MM.1S (cell line): Measurements from ENCODE around the gene GP1BA.
"Not testable (repeated sequence)": the region's sequence is repeated elsewhere in the genome, so short reads cannot be mapped to it uniquely, and the experiment has no call there.

Experiments
- DNase-seq: peaks from one replicate; pipeline ENCODE4 v3.0.0-alpha.2; 2015
- H2AFZ ChIP-seq: fragments of 300-600 bp; sonication (generic); 2 replicates; pipeline ENCODE4 v1.6.0; 2016; ENCODE audit warnings: antibody characterized with exemption, low read length
- H3F3A ChIP-seq: fragments of 300-600 bp; sonication (generic); 2 replicates; pipeline ENCODE4 v1.6.1; 2016; ENCODE audit warnings: mild to moderate bottlenecking, antibody characterized with exemption, low read length, moderate library complexity, mixed read lengths; ENCODE audit not compliant: insufficient read depth
- H3K27ac ChIP-seq: fragments of 300-600 bp; sonication (generic); 2 replicates; pipeline ENCODE4 v1.5.1; 2016; ENCODE audit warnings: mild to moderate bottlenecking, low read length
- H3K27me3 ChIP-seq: fragments of 300-600 bp; sonication (generic); replicated peaks from 2 replicates; pipeline ENCODE4 v1.6.0; 2016; ENCODE audit warnings: low read length; ENCODE audit not compliant: insufficient read depth
- H3K36me3 ChIP-seq: fragments of 300-600 bp; sonication (generic); replicated peaks from 2 replicates; pipeline ENCODE4 v1.6.1; 2016; ENCODE audit warnings: mild to moderate bottlenecking, low read length, mixed read lengths; ENCODE audit not compliant: insufficient read depth
- H3K4me1 ChIP-seq: fragments of 300-600 bp; sonication (generic); 2 replicates; pipeline ENCODE4 v1.6.1; 2016; ENCODE audit warnings: low read length, mixed read lengths
- H3K4me2 ChIP-seq: fragments of 300-600 bp; sonication (generic); 2 replicates; pipeline ENCODE4 v1.6.0; 2016; ENCODE audit warnings: low read depth, low read length
- H3K4me3 ChIP-seq: fragments of 300-600 bp; sonication (generic); 2 replicates; pipeline ENCODE4 v1.5.1; 2016; ENCODE audit warnings: low read length, mixed read lengths
- H3K79me2 ChIP-seq: fragments of 300-600 bp; sonication (generic); 2 replicates; pipeline ENCODE4 v1.6.1; 2016; ENCODE audit warnings: mixed run types, low read length, mixed read lengths
- H3K9ac ChIP-seq: fragments of 300-600 bp; sonication (generic); 2 replicates; pipeline ENCODE4 v1.6.1; 2016; ENCODE audit warnings: low read length, mixed read lengths
- H3K9me2 ChIP-seq: fragments of 300-600 bp; sonication (generic); replicated peaks from 2 replicates; pipeline ENCODE4 v1.6.1; 2016; ENCODE audit warnings: mild to moderate bottlenecking, low read length, mixed read lengths; ENCODE audit not compliant: insufficient read depth
- H3K9me3 ChIP-seq: fragments of 300-600 bp; sonication (generic); replicated peaks from 2 replicates; pipeline ENCODE4 v1.6.1; 2016; ENCODE audit warnings: mild to moderate bottlenecking, low read length, mixed read lengths; ENCODE audit not compliant: insufficient read depth
- H4K20me1 ChIP-seq: fragments of 300-600 bp; sonication (generic); 2 replicates; pipeline ENCODE4 v1.6.1; 2016; ENCODE audit warnings: mild to moderate bottlenecking, low read length, moderate library complexity, mixed read lengths; ENCODE audit not compliant: insufficient read depth
- CTCF ChIP-seq: fragments of 300-600 bp; sonication (generic); IDR thresholded peaks from 2 replicates; pipeline ENCODE4 v1.5.1; 2016; ENCODE audit warnings: antibody characterized with exemption, low read length, mixed read lengths
- EZH2 ChIP-seq: fragments of 300-600 bp; sonication (generic); optimal IDR thresholded peaks from 2 replicates; pipeline ENCODE3; 2017; ENCODE audit warnings: low read depth, mild to moderate bottlenecking, antibody characterized with exemption, low read length, mixed read lengths
- EZH2phosphoT487 ChIP-seq: fragments of 300-600 bp; sonication (generic); IDR thresholded peaks from 2 replicates; pipeline ENCODE4 v1.6.1; 2018; ENCODE audit warnings: antibody characterized with exemption, low read length

The GP1BA gene

GRCh38 chr17:4901648-4902344 is 30.3 kb upstream of the GP1BA start:
- H2AFZ ChIP-seq, result no peak overlapping the region
- no peaks in the 10 kb centered on the region for H3K79me2 ChIP-seq
- H3K9ac ChIP-seq, result no peak overlapping the region
- H3K36me3 ChIP-seq, result no peaks in the 10 kb centered on the region
- no peak overlapping the region for H3K27ac ChIP-seq
- H3K27me3 ChIP-seq, result no peaks in the 10 kb centered on the region
- H4K20me1 ChIP-seq, result no peaks in the 10 kb centered on the region
- no peak overlapping the region for H3K4me2 ChIP-seq
- H3F3A ChIP-seq, result peaks cover 11% of the 10 kb centered on the region
- H3K4me1 ChIP-seq, result peaks cover 12% of the 10 kb centered on the region
- H3K4me3 ChIP-seq, result no peak overlapping the region
- DNase-seq, result no peak
- TF ChIP-seq EZH2phosphoT487 (no peak), EZH2 (no peak), CTCF (no peak)
- H3K9me3 ChIP-seq, result no peaks in the 10 kb centered on the region
- H3K9me2 ChIP-seq, result no peaks in the 10 kb centered on the region

GRCh38 chr17:4902540-4902939 is 29.5 kb upstream of the GP1BA start:
- H3K4me3 ChIP-seq, result peak overlapping the region; percentile 37; the same call in 1 of the 2 replicates
- no peaks in the 10 kb centered on the region for H3K79me2 ChIP-seq
- H3K4me1 ChIP-seq, result peaks cover 12% of the 10 kb centered on the region
- H3K4me2 ChIP-seq, result peak overlapping the region; percentile 77
- H3K27ac ChIP-seq, result no peak overlapping the region; the same call in 1 of the 2 replicates
- TF ChIP-seq EZH2, result no peak
- no peak for TF ChIP-seq CTCF
- no peak for TF ChIP-seq EZH2phosphoT487
- H3K9ac ChIP-seq, result no peak overlapping the region
- H3F3A ChIP-seq, result peaks cover 11% of the 10 kb centered on the region
- H2AFZ ChIP-seq, result peak overlapping the region; percentile 43
- H3K36me3 ChIP-seq, result no peaks in the 10 kb centered on the region
- H4K20me1 ChIP-seq, result no peaks in the 10 kb centered on the region
- DNase-seq, result no peak
- no peaks in the 10 kb centered on the region for H3K9me2 ChIP-seq
- no peaks in the 10 kb centered on the region for H3K27me3 ChIP-seq
- H3K9me3 ChIP-seq, result no peaks in the 10 kb centered on the region

GRCh38 chr17:4903051-4903818 is 28.8 kb upstream of the GP1BA start, which contains the start of gene CHRNE:
TSS of gene CHRNE (minus strand) at chr17:4903098. CDS start at chr17:4903063, 35 bp downstream.
- Histone ChIP-seq H3K4me3 (peak within 1 kb of the TSS; percentile 37), H3K36me3 (no peaks in the 10 kb centered on the region), H3K4me2 (peak within 1 kb of the TSS; percentile 77), H3K79me2 (no peaks in the 10 kb centered on the region), H3K27ac (peak within 1 kb of the TSS; percentile 12; the same call in 1 of the 2 replicates), H4K20me1 (no peaks in the 10 kb centered on the region), H3K27me3 (no peaks in the 10 kb centered on the region), H2AFZ (peak within 1 kb of the TSS; percentile 43), H3K9me2 (no peaks in the 10 kb centered on the region), H3K9ac (no peak within 1 kb of the TSS), H3K9me3 (no peaks in the 10 kb centered on the region), H3F3A (peaks cover 11% of the 10 kb centered on the region), H3K4me1 (peaks cover 12% of the 10 kb centered on the region)
- TF ChIP-seq EZH2phosphoT487 (no peak), CTCF (peak; percentile 75)
- DNase-seq, result peak; percentile 67

GRCh38 chr17:4906642-4907041 is 25.4 kb upstream of the GP1BA start:
- not testable (repeated sequence) for H3K9me3 ChIP-seq, H3K4me3 ChIP-seq, H4K20me1 ChIP-seq, DNase-seq, H3K36me3 ChIP-seq, H3K27ac ChIP-seq, H3K79me2 ChIP-seq, H3K9me2 ChIP-seq, H2AFZ ChIP-seq, H3K27me3 ChIP-seq, H3K4me2 ChIP-seq, H3K9ac ChIP-seq
- H3F3A ChIP-seq, result peaks cover 11% of the 10 kb centered on the region
- peaks cover 12% of the 10 kb centered on the region for H3K4me1 ChIP-seq
